Measurements from ENCODE around the gene TBL3.

GRCh38 chr16:1976216-1976520, 4.3 kb downstream of the TBL3 start:
- TF ChIP-seq, protein P1, sequence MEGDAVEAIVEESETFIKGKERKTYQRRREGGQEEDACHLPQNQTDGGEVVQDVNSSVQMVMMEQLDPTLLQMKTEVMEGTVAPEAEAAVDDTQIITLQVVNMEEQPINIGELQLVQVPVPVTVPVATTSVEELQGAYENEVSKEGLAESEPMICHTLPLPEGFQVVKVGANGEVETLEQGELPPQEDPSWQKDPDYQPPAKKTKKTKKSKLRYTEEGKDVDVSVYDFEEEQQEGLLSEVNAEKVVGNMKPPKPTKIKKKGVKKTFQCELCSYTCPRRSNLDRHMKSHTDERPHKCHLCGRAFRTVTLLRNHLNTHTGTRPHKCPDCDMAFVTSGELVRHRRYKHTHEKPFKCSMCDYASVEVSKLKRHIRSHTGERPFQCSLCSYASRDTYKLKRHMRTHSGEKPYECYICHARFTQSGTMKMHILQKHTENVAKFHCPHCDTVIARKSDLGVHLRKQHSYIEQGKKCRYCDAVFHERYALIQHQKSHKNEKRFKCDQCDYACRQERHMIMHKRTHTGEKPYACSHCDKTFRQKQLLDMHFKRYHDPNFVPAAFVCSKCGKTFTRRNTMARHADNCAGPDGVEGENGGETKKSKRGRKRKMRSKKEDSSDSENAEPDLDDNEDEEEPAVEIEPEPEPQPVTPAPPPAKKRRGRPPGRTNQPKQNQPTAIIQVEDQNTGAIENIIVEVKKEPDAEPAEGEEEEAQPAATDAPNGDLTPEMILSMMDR (conservative IDR thresholded peaks at IDR 0.05; ENCODE audit: low read length): no peak
- TF ChIP-seq EZH2phosphoT487 (IDR thresholded peaks at IDR 0.05; ENCODE audit: borderline replicate concordance): no peak
